SK-MEL-5 (cell line): ENCODE data around the gene EGFL7. TPM values are rescaled to one million over a fixed set of nuclear protein-coding genes. Genes with fewer than 3 reads are reported as not detected.

Experiments used
- DNase-seq: peaks from one replicate; pipeline ENCODE4 v3.0.0-alpha.2; 2016; ENCODE audit warnings: low read depth, low spot score
- in situ Hi-C: cut with HindIII; loops from 2 replicates; pipeline ENCODE4 v1.10.0; 2016; ENCODE audit warnings: low sequenced_read_pairs, high pct_unique_total_duplicates, low pct_unique_long_range_greater_than_20kb
- small RNA-seq, 2 experiments: library from RNA; depleted of rRNA; stranded (forward); fragments of <200 nt; gene quantifications; one replicate each; pipeline ENCODE3, GENCODE V24; 2014
- total RNA-seq: library from RNA; depleted of rRNA; stranded (reverse); fragments of >200 nt; shearing (Covaris generic); gene quantifications from 2 replicates; pipeline ENCODE4 v1.2.3, GENCODE V29; 2014; rRNA removed

The EGFL7 gene
- total RNA-seq, 1 experiment from 2014 or later, result 61.5 TPM

GRCh38 chr9:136714096-136714892 is 51.6 kb downstream of the EGFL7 start:
- no peak for DNase-seq
- in situ Hi-C loops, result no loop called here

DNA sequence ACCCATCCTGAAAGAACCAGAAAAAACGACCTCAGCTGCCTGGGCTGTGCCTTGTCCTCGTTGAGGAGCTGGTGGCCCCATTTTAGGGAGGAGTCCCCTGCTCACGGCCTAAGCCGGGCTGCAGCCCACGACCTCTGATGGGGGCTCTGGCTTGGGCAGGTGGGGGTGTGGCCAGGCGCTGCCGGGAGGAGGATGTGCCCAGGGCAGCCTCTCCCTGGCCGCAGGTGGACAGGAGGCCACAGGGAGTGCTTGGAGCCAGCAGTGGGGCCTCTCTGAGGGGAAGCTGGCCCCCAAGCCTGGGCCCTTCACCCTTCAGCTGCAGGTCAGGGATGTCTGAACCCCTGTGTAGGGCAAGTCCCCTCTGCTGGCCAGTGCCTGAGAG is 52.2 kb downstream of the EGFL7 start:
- in situ Hi-C loops, result no loop called here
- DNase-seq, result no peak

GRCh38 chr9:136717399-136717798 is 54.7 kb downstream of the EGFL7 start:
- no peak for DNase-seq
- in situ Hi-C loops, result no loop called here

DNA sequence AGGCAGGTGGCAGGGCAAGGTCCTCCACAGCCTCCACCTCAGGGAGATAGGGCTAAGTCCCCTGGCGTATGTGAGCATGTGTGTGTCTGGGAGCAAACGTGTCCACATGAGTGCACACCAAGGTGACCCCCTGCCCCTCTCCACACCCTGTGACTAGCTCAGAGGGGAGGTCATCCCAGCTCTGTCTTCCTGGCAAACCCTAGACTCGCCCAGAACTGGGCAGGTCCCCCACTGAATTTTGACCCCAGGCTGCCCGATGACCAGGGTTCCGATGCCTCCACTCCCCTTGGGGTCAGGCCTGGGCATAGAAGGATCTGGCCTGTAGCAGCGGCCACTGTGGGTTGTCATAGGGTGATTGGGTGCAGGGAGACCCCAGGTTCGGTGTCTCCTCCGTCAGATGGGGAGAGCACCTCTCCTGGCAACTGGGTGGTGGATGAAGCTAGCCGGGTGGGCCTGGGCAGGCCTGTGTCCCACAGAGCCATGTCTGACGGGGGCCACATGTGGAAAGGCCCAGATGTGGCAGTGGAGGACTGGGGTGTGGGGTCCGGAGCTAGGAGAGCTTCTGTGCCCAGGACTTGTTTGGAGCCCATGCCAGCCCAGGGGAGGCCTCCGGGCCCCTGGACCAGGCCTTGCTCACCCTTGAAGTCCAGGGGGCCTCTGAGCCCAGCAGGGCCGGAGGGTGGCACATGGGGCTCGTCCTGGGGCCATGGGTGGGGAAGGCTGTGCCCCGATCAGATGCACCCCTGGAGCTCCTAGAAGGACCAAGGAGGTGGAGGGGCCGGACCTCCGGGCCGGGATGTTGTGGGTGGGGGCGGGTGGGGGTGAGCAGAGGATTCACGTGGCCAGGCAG is 55.9 kb downstream of the EGFL7 start:
- DNase-seq, result no peak
- in situ Hi-C loops, result no loop called here

DNA sequence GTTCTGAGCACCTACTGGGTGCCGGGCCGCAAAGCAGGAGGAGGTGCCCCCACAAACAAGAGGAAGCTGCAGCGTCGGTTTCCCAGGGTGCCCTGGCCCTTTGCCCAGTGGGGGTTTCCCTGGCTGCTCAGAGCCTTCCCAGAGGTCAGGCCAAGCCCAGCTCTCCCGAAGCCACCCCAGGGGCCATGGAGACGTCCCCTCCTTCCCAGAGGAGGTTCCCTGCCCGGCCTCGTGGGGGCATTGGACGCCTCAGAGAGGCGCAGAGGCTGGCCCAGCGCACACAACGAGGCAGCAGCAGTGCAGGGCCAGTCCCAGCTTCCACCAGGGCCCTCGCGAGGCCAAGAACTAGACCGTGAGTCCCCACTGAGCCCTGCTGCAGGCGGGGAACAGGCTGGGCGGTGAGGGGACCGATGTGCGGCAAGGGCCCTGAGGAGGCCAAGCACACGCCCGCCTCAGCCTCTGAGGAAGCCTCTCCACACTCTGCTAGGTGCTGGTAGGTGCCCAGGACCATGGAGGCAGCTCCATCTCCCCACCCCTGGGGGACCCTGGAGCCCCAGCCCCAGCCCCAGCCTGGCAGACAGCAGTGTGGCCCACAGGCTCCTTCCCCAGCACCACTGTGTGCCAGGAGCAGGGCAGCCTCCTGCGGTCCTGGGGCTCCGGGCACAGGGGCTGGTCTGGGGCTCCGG is 56.6 kb downstream of the EGFL7 start:
- in situ Hi-C loops, result no loop called here
- no peak for DNase-seq

- DNase-seq, result no peak
- in situ Hi-C loops, result no loop called here
Measured at GRCh38 chr9:136720251-136720897, 57.7 kb downstream of the EGFL7 start.

DNA sequence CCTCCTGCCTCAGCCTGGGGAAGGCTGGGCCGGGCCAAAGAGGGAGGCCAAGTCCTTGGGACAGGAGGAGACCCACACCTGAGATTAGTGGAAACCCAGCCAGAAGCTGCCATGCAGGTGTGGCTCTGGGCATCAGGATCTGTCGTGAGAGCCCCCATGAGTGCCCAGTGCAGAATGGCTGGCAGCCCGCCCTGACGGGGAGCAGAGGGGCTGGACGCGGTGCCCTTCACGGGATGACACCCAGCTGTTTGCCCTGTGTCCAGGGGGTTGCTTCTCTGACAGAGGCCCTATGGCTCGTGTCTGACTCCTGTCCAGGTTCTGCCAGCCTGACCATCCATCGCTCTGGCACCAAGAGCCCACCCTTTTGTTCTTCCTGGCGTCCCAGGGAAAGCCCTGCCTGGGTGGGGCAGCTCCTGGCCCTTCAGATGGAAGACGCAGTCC is 58.2 kb downstream of the EGFL7 start:
- no peak for DNase-seq
- in situ Hi-C loops, result no loop called here

DNA sequence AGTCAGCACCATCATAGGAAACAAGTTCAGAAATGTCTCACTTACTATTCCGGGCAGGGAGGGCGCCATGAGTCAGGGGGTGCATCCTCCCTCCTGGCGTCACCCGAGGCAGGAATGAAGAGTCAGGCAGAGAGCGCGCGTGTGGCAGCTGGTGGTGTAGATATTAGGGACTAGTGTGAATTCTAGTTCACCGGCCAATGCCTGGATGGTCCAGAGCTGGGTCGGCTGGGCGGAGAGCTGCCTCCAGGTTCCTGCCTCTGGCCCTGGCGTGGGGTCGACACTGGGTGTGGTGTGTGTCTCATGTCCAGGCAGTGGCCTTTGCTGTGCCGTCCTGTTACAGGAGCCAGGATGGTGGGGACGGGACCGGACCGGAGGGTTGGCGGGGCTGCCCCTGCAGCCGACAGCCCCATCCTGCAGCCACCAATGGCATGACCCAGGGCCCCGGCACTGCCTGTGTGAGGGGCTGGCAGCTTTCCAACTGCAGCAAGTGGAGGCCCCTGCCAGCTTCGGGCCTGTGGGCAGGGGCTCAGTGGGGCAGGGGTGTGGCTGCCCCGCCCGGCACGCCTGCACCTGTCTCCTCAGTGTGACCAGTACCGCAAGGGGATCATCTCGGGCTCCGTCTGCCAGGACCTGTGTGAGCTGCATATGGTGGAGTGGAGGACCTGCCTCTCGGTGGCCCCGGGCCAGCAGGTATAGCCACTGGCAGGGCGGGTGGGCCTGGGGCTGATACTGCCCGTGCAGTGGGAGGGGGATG is 58.8 kb downstream of the EGFL7 start:
- DNase-seq, result no peak
- in situ Hi-C loops, result no loop called here

Small RNA genes lying within 50 kb of the gene (small RNA-seq; reads per million reads assigned to genes)
- gene MIR126, result 0.17 to 29.5 reads per million in 2 experiments

Other genes starting within 250 kb of the EGFL7 start
- 6.1 and 6.5 TPM in 2 replicates for gene INPP5E, start 223.1 kb upstream of the EGFL7 start, total RNA-seq
- gene SEC16A, start 179.9 kb upstream of the EGFL7 start, total RNA-seq, result 16.4 and 20.2 TPM in 2 replicates
- 3.0 and 3.2 TPM in 2 replicates for gene NOTCH1, start 116.9 kb upstream of the EGFL7 start, total RNA-seq
- 52.3 and 54.1 TPM in 2 replicates for gene AGPAT2, start 24.5 kb downstream of the EGFL7 start, total RNA-seq
- gene DIPK1B, start 49.7 kb downstream of the EGFL7 start, total RNA-seq, result 42.0 and 45.6 TPM in 2 replicates
- gene LCN10, start 80.0 kb downstream of the EGFL7 start, total RNA-seq, result not detected in 2 replicates
- not detected in 2 replicates for gene LCN6, start 85.6 kb downstream of the EGFL7 start, total RNA-seq
- not detected in 2 replicates for gene LCN8, start 95.3 kb downstream of the EGFL7 start, total RNA-seq
- 0.05 and 0.21 TPM in 2 replicates for gene LCN15, start 101.6 kb downstream of the EGFL7 start, total RNA-seq
- 47.1 and 50.8 TPM in 2 replicates for gene TMEM141, start 128.4 kb downstream of the EGFL7 start, total RNA-seq
- gene CCDC183, start 133.4 kb downstream of the EGFL7 start, total RNA-seq, result 0.08 and 0.42 TPM in 2 replicates
- 57.4 and 62.6 TPM in 2 replicates for gene RABL6, start 145.0 kb downstream of the EGFL7 start, total RNA-seq
- 1.2 and 1.4 TPM in 2 replicates for gene AJM1, start 179.6 kb downstream of the EGFL7 start, total RNA-seq
- 101 TPM in 2 replicates for gene PHPT1, start 186.5 kb downstream of the EGFL7 start, total RNA-seq
- 0.80 and 1.3 TPM in 2 replicates for gene MAMDC4, start 189.4 kb downstream of the EGFL7 start, total RNA-seq
- 356 and 392 TPM in 2 replicates for gene EDF1, start 203.4 kb downstream of the EGFL7 start, total RNA-seq
- 13.5 and 16.4 TPM in 2 replicates for gene TRAF2, start 223.6 kb downstream of the EGFL7 start, total RNA-seq